ENCODE measurements around the gene FAM171A1.
"Not testable (repeated sequence)": the region's sequence is repeated elsewhere in the genome, so short reads cannot be mapped to it uniquely, and the experiment has no call there.

The FAM171A1 gene

GRCh38 chr10:15399060-15399661 lies 28.1 kb upstream of the FAM171A1 start:
- Histone ChIP-seq H3K4me2 (no peak overlapping the region), H3K36me3 (no peaks in the 10 kb centered on the region), H3K9me3 (replicated peaks in 1 of 11) (peaks cover 8 to 37% (median 16%) of the 10 kb centered on the region in 11 experiments; a peak in 17 of 22 replicates), H3K4me1 (no peaks in the 10 kb centered on the region), H3K27me3 (no peaks in the 10 kb centered on the region), H3K9ac (no peak overlapping the region), H3K27ac (no peak overlapping the region), H3K4me3 (no peak overlapping the region), H4K20me1 (no peaks in the 10 kb centered on the region)
- no peak for TF ChIP-seq Cebpa-rat (IDR thresholded peaks at IDR 0.05)

GRCh38 chr10:15395935-15396334 lies 24.8 kb upstream of the FAM171A1 start:
- Histone ChIP-seq H3K4me1 (no peaks in the 10 kb centered on the region), H3K4me3 (no peak overlapping the region), H3K4me2 (no peak overlapping the region), H3K27ac (no peak overlapping the region), H3K36me3 (no peaks in the 10 kb centered on the region), H3K9ac (no peak overlapping the region), H4K20me1 (no peaks in the 10 kb centered on the region), H3K9me3 (replicated peaks in 1 of 11) (peaks cover 0 to 14% (median 8%) of the 10 kb centered on the region in 11 experiments; a peak in 15 of 22 replicates), H3K27me3 (no peaks in the 10 kb centered on the region)
- no peak for TF ChIP-seq Cebpa-rat (IDR thresholded peaks at IDR 0.05)

GRCh38 chr10:15393139-15393825 lies 22.2 kb upstream of the FAM171A1 start:
- no peak overlapping the region for H3K4me3 ChIP-seq

GRCh38 chr10:15391491-15391890 lies 20.4 kb upstream of the FAM171A1 start:
- no peaks in the 10 kb centered on the region for H3K36me3 ChIP-seq
- H3K4me2 ChIP-seq: no peak overlapping the region
- H3K27me3 ChIP-seq: no peaks in the 10 kb centered on the region
- TF ChIP-seq Cebpa-rat (IDR thresholded peaks at IDR 0.05): no peak
- no peak overlapping the region for H3K4me3 ChIP-seq
- H3K9ac ChIP-seq: no peak overlapping the region
- H3K9me3 ChIP-seq (replicated peaks in 1 of 11): no peaks in the 10 kb centered on the region
- no peaks in the 10 kb centered on the region for H4K20me1 ChIP-seq
- peaks cover 0 to 15% (median 14%) of the 10 kb centered on the region in 10 experiments; a peak in 17 of 20 replicates for H3K4me1 ChIP-seq
- H3K27ac ChIP-seq: no peak overlapping the region

More at GRCh38 chr10:15393139-15393825, 22.2 kb upstream of the FAM171A1 start:
- Histone ChIP-seq H3K4me1 (no peaks in the 10 kb centered on the region), H3K4me2 (no peak overlapping the region), H3K9ac (no peak overlapping the region), H4K20me1 (no peaks in the 10 kb centered on the region), H3K36me3 (no peaks in the 10 kb centered on the region), H3K9me3 (replicated peaks in 1 of 11) (no peaks in the 10 kb centered on the region), H3K27me3 (no peaks in the 10 kb centered on the region), H3K27ac (no peak overlapping the region)
- TF ChIP-seq Cebpa-rat (IDR thresholded peaks at IDR 0.05): no peak

GRCh38 chr10:15388172-15388571 lies 17.1 kb upstream of the FAM171A1 start:
- Histone ChIP-seq H3K4me1 (peaks cover 8 to 44% (median 37%) of the 10 kb centered on the region in 10 experiments; a peak in 19 of 20 replicates), H3K4me2 (peak overlapping the region in 1 of 11 experiments; percentile 68; a peak in 1 of 22 replicates)
- not testable (repeated sequence) for H3K27me3 ChIP-seq; H3K9me3 ChIP-seq (replicated peaks in 1 of 11); H4K20me1 ChIP-seq; H3K27ac ChIP-seq; H3K9ac ChIP-seq; H3K4me3 ChIP-seq; H3K36me3 ChIP-seq

GRCh38 chr10:15387021-15387420 lies 15.9 kb upstream of the FAM171A1 start:
- H3K9me3 ChIP-seq (replicated peaks in 1 of 11): no peaks in the 10 kb centered on the region

GRCh38 chr10:15385552-15386455 lies 14.7 kb upstream of the FAM171A1 start:
- Histone ChIP-seq H3K4me2 (peak overlapping the region; percentile 44 to 77 (median 68)), H4K20me1 (no peaks in the 10 kb centered on the region), H3K4me3 (no peak overlapping the region), H3K27me3 (no peaks in the 10 kb centered on the region), H3K4me1 (peaks cover 8 to 44% (median 37%) of the 10 kb centered on the region in 10 experiments; a peak in 19 of 20 replicates), H3K36me3 (no peaks in the 10 kb centered on the region), H3K9ac (no peak overlapping the region; a peak in 1 of 22 replicates), H3K9me3 (replicated peaks in 1 of 11) (no peaks in the 10 kb centered on the region), H3K27ac (no peak overlapping the region)
- TF ChIP-seq Cebpa-rat (IDR thresholded peaks at IDR 0.05): no peak

More at GRCh38 chr10:15387021-15387420, 15.9 kb upstream of the FAM171A1 start:
- Histone ChIP-seq H3K4me1 (peaks cover 8 to 44% (median 37%) of the 10 kb centered on the region in 10 experiments; a peak in 19 of 20 replicates), H3K4me3 (no peak overlapping the region), H3K27me3 (no peaks in the 10 kb centered on the region), H3K9ac (no peak overlapping the region), H3K36me3 (no peaks in the 10 kb centered on the region), H3K4me2 (peak overlapping the region in 9 of 11 experiments; percentile 44 to 77 (median 68); a peak in 17 of 22 replicates), H4K20me1 (no peaks in the 10 kb centered on the region), H3K27ac (no peak overlapping the region)
- no peak for TF ChIP-seq Cebpa-rat (IDR thresholded peaks at IDR 0.05)

- Histone ChIP-seq H3K4me3 (no peak overlapping the region), H3K9me3 (replicated peaks in 1 of 11) (no peaks in the 10 kb centered on the region), H4K20me1 (no peaks in the 10 kb centered on the region), H3K27ac (no peak overlapping the region), H3K4me1 (peaks cover 8 to 29% (median 22%) of the 10 kb centered on the region in 10 experiments; a peak in 19 of 20 replicates), H3K9ac (no peak overlapping the region), H3K36me3 (no peaks in the 10 kb centered on the region), H3K4me2 (no peak overlapping the region), H3K27me3 (no peaks in the 10 kb centered on the region)
- TF ChIP-seq Cebpa-rat (IDR thresholded peaks at IDR 0.05): no peak
Measured at GRCh38 chr10:15381420-15381819, 10.3 kb upstream of the FAM171A1 start.

GRCh38 chr10:15379078-15379477 lies 8.0 kb upstream of the FAM171A1 start:
- H3K27ac ChIP-seq: no peak overlapping the region
- H3K36me3 ChIP-seq: no peaks in the 10 kb centered on the region
- no peak overlapping the region for H3K9ac ChIP-seq
- TF ChIP-seq Cebpa-rat (IDR thresholded peaks at IDR 0.05): no peak
- no peaks in the 10 kb centered on the region for H4K20me1 ChIP-seq
- no peaks in the 10 kb centered on the region for H3K9me3 ChIP-seq (replicated peaks in 1 of 11)
- no peak overlapping the region for H3K4me3 ChIP-seq
- no peaks in the 10 kb centered on the region for H3K27me3 ChIP-seq
- peaks cover 0 to 5% (median 0%) of the 10 kb centered on the region in 10 experiments; a peak in 6 of 20 replicates for H3K4me1 ChIP-seq
- no peak overlapping the region for H3K4me2 ChIP-seq

Data from BLaER1 treated with 17β-estradiol and CSF1 and Interleukin-3, amounts not matched to agents 10 nM and 100 nM (cell line).